Hematopoietic multipotent progenitor cell (in vitro differentiated cells): ENCODE measurements around the gene MCEE. TPM values are rescaled to one million over a fixed set of nuclear protein-coding genes. Genes with fewer than 3 reads are reported as not detected.
"Not testable (repeated sequence)": the region's sequence is repeated elsewhere in the genome, so short reads cannot be mapped to it uniquely, and the experiment has no call there.

Experiments
- DNase-seq, 3 donors: peaks; one replicate each; pipeline ENCODE4 v3.0.0-alpha.2; 2011 to 2015; ENCODE audit warnings: low read depth in 2 of 3, low spot score in 2 of 3
- total RNA-seq: library from RNA; depleted of rRNA; stranded (reverse); fragments of >200 nt; gene quantifications from one replicate; pipeline ENCODE4 v1.2.3, GENCODE V29; 2012

Gene MCEE
- total RNA-seq: 8.6 TPM

DNA sequence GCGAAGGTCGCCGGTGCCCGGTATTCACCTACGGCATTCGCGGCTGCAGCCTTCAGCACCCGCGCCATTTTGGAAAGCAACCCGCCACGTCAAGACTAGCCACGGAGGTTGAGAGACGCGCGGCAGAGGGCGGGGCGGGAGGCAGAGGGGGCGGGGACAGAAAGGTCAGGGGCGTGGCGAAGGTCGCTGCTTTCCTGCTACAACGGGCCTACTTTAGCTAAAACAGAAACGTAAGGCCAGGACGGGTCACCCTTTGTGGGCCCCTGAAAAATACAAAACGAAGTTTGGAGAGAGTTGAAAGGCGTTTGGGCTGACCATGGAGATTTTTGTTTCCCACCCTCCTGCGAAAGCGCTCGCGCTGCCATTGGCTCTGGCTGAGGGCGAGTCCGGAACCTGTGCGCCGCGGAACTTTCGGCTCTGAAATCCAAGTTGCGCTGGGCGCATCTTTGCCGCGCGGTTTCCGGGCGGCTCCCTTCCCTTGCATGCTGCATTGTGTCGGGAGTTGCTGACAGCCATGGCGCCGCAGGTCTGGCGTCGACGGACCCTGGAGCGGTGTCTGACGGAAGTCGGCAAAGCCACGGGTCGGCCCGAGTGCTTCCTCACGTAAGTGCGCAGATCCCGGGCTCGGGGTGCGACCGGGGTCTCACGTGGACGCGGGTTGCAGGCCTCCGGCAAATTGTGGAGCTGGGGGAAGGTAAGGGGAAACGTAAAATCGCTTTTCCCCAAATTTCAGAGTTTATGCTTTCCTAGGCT is at the start of gene MCEE, which contains the start of gene MPHOSPH10:
MCEE (minus strand) TSS at position 78 of the 753 bp plus-strand sequence; CDS start at position 68, 10 bp downstream.
MPHOSPH10 (plus strand) TSS at position 483 of the 753 bp plus-strand sequence; CDS start at position 515, 32 bp downstream.
- DNase-seq: peak; percentile 81 to 91 (median 86)

DNA sequence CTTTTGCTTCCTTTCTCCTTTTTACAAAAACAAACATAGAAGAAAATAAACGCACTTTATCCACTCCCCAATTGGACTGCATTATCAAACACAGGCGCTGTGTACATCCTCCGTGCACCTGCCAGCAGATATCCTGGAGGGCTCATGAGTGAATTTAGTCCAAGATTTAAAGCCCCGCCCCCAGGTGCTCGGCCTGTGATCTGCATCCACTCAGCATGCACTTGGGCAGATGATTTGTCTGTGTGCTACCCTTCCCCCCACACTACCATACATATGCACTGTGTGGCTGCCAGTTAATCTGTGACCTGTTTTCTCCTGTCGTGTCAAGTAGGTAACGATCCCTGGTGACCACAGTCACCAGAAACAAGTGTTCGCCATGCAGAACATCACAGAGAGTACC is 48.8 kb upstream of the MCEE start:
- DNase-seq: not testable (repeated sequence)

DNA sequence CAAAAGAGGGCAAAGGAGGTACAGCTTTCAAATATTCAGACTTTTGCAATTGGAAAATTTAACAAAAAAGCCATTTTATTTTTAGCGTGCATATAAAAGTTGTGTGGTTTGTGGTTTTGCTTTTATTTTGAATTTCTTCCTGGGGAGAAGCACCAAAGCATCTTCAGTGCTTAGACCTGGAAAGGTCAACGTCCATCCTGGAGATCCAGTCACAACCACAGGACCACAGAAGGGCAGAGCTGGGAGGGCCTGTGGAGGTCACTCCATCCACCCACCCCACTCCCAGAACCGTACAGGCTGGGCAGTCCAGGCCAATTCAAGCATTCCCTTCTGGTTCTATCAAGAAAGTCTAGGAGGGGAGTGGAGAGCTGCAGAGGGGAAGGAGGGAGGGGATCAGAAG is 44.2 kb upstream of the MCEE start:
- DNase-seq: no peak

DNA sequence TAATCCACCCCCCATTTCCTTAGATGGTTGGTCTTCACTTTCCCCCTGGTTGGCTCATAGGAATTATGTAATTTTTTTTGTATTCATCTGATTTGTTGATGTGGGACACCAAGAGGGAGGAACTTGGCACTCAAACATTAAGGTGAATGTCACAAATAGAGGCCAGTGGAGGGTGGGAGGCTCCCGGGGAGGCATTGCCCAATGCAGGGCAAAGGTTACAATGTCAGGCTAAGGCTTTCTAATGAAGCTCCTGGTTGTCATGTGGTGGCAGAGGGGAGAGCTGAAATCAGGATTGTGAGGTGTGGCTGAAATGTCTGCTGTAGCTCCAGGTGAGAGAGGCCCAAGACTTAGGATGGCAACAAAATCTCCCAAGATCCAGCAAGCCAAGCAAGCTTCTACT is 43.1 kb upstream of the MCEE start:
- no peak for DNase-seq

DNA sequence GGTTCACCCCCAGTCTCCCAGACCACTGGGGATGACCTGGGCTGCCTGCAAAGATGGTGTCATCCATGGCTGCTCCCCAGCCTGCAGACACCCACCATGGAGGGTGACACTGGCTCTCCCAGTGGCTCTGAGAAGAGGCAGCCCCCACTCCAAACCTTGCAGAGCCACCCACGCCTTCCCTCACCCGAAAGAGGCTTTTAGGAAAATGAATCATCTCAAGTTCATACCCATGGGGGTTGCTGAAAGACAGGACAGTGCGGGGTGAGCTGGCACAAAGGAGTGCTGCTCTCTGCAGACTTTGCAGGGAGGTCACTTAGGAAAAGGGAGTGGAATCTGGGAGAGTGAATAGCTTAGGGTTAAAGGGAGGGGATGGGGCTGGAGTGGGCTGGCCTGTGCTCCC is 36.8 kb upstream of the MCEE start:
- no peak for DNase-seq

DNA sequence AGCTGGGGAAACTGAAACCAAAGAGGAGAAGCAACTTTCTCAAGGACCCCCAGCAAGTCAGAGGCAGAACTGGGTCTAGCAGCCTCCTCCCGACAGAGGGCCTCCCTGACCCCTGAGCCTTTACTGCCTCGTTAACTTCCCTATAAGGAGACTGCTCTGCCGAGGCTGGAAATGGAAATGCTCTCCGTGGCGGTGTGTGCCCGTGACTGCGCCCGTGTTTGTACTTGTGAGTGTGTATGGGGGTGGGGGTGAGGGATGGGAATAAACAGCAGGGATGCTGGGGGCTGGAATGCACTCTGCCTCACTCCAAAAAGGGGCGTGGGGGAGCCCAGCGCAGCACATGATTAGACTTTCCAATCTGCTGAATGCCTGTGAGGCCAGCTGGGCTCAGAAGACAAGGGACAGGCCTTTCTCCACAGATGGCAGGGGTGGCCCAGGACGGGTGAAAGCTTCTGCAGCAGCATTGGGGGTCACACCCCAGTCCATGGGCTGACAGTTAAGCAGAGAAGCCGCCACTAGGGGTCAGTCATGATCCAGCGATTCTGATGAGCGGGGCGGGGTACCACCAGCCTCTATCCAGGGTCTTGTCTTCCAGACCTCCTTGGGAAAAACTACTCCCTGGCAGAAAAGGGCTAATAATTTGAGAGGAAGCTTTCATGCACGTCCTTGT is 27.2 kb upstream of the MCEE start:
- peak; percentile 23 to 75 (median 60) for DNase-seq

DNA sequence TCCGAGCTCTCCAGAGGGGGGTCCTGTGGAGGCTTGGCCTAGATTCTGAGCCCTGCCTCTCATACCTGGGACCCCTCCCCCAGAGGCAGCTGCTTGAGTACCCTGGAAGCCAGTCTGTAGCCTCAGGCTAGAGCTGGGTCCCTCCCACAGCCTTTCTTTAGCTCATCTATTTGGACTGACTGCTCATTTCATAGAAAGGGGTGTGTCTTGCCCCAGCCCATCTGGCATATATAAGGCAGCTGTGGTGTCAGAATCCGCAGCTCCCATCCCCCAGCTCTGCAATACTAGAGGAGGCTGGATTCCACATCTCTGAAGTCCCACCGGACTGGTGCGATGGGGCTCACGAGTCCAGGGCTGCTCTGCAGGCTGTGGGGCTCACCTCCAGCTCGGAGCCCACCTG is 26.5 kb upstream of the MCEE start:
- no peak for DNase-seq

DNA sequence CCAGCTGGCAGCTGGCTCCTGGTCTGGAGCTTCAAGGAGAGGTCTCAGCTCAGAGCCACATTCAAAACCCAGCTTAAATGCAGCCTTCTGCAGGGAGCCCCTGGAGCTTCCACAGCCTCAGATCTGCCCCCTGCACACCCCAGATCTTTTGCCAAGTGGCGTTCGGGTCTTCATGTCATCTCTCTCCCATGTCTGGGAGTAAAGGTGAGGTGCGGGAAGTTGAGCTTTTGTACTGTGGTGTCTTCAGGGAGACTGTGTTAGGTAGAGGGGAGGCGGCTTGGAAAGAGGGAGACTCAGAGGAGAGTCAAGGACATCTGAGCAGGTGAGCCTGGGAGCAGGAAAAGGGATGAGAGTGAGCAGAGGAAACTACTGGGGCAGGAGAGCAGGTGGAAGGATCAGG is 25.8 kb upstream of the MCEE start:
- DNase-seq: no peak

DNA sequence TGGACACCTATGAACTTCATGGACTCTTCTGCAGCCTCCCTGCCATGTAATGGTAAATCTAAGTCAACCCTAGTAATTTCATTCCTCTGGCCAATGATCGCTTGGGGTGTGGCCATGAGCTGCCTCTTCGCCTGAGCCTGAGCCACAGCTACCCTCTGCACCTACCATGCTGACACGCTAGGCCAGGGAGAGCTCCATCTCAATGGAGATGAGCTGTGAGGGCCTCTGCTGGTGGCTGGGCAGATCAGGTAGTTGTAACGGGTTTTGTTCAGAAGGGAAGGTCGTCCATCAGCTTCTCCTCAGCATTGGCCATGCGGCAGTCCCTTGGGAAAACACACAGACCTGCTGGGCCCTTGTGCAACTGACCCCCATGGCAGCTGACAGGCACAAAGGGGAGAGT is 24.8 kb upstream of the MCEE start:
- DNase-seq: peak in 2 of 3 donors; percentile 21 to 31

DNA sequence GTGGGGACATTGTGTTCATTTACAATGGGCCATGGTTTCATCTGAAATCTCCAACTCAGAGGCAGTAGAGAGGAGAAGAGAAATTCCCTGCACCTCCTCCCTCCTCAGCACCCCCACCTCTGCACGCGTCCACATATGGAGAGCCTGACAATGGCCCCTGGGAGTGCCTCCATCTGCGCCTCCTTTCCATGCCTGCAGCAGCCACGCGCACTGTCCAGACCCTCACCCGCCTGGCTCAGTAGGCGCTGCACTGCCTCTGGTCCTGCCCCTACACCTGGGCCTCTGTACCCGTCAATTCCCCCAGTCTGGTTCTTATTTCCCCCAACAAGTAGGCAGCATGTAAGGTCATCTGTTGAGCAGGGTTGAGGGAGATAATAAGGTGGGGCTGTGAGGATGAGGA is 24.2 kb upstream of the MCEE start:
- DNase-seq: no peak

DNA sequence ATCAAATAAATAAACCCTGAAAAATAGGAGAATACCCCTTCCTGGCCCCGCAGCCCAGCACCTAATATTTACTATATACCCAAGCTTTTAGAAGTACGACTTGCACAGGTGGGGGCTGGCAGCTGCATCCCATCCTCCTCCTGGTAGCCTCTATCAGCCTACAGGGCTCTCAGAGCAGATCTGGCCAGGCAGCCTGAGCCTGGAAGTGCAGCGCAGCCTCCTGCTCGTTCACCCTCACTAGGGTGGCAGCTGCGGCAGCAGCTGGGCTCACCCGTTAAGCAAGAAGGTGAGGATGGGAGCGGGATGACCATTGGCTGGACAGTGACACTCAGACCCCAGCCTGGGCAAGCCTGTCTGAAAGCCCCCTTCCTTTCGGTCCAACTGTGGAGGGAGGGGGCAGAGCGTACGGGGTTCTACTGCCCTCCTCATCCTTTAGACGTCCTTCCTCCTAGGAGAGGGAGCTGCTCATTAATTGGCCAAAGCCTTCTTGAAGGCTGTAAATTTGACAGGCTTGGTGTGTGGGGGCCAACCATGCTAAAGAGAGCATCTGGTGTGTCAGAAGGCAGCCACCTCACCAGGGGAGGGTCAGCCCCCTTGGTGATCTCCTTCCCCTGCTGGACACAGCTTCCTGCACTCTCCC is 23.7 kb upstream of the MCEE start:
- DNase-seq: no peak

DNA sequence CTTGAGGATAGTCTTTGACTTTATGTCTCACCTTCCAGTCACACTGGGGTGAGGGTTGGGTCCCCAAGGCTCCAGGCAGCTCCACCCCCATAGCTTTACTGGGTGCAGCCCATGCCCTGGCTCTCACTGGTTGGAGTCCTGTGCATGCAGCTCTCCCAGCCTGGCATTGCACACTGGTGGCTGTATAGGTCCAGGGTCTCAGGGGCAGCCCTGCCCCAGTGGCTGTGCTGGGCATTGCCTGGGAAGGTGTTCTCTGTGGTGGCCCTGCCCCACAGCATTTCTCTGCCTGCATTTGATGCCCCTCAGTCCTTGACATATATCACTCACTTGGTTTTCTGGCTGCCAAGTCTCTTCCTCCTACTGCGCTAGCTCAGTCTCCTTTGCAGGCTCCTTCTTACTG is 21.6 kb upstream of the MCEE start:
- no peak for DNase-seq

DNA sequence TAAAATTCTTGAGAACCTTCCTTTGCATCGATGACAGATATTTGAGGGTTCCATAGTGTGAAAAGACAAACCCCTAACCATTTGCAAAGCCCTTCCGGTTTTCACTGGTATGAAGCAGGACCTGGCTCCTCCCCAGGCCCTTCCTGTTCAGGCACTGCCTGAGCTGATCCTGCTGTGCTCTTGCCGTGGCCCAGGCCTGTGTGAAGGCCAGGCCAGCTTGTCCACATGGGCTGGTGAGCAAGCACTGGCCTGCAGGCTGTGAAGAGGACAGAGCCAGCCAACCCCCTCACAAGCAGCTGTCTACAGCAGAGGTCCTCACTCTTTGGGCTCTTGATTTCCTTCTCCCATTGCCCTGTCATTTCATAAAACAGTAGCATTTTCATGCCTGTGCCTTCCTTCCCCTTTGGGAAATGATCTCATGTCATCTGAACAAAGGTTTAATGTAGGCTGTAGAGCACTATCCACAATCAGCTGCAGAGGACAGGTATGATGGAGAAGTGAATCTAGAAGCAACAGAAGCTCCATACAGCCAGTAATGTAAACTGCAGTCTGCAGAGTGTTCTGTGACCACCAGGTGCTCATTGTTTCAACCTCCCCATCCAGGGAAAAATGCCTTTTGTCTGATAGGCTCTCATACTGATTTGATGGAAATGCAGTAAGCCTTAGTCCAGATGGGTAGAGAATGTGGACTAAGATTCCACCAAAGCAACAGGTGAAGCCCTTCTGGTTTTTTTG is 20.2 kb upstream of the MCEE start:
- DNase-seq: no peak

DNA sequence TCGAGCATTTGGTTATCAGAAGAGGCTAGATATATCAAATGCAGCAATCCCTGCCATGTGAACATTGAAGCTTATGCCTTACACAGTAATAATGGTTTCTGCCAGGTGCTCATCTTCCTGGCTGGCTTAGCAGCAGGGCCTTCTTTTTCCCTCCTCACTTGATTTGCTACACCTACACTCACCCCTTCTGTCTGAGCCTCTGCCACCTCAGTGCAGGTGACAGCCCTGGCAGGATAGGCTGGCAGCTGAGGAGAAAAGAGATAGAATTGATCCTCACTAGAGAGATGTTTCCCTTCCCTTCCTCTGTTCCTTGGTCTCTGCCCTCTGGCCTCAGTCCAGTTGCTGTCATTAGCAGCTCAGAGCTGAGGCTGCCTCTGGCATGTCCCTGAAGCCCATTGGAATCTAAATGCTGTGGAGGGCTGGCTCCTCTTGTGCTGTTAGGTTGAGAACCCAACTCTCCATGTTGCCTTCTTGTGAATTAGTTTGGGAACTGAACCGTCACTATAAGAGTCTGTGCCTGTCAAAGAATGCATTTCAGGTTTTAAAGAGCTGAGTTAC is 18.6 kb upstream of the MCEE start:
- DNase-seq: no peak

DNA sequence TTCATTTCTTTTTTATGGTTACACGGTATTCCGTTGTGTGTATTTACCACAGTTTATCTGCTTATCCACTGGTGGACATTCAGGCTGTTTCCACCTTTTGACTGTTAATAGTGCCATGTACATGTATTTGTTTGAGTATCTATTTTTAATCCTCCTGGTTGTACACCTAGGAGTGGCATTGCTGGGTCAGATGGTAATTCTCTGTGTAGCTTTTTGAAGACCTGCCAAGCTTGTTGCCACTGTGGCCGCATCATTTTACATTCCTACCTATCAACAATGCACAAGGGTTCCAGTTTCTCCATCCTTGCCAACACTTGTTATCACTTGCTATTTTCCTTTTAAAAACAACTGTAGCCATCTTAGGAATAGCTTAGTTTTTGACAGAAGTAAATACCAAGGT is 13.8 kb upstream of the MCEE start:
- no peak for DNase-seq

DNA sequence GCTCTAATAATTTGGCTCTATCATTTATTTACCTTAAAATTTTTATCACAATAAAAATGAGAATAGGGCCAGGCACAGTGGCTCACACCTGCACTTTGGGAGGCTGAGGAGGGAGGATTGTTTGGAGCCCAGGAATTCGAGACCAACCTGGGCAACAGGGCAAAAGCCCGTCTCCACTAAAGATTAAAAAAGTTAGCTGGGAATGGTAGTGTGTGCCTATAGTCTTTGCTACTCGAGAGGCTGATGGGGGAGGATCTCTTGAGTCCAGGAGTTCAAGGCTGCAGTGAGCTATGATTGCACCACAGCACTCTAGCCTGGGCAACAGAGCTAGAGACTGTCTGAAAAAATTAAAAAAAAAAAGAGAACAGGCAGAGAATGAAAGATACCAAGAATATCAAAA is 6.1 kb upstream of the MCEE start:
- DNase-seq: no peak

DNA sequence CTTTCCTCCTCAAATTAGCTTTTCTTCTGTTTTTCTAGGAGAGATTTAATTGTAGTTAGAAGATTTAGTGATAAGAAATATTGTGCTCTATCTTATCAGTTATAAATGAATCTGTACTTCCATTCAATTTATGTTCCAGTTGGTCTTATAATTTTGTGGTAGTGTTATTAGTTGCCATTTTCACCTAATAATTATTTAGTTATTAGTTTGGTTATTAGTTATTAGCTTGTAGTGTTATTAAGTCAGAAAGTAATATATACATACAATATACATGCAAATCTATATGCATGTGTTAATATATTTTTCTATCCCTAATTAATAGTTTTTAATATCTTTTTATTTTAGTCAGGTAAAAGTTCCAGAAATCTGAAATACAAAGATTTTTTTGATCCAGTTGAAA is 3.6 kb upstream of the MCEE start:
- no peak for DNase-seq

DNA sequence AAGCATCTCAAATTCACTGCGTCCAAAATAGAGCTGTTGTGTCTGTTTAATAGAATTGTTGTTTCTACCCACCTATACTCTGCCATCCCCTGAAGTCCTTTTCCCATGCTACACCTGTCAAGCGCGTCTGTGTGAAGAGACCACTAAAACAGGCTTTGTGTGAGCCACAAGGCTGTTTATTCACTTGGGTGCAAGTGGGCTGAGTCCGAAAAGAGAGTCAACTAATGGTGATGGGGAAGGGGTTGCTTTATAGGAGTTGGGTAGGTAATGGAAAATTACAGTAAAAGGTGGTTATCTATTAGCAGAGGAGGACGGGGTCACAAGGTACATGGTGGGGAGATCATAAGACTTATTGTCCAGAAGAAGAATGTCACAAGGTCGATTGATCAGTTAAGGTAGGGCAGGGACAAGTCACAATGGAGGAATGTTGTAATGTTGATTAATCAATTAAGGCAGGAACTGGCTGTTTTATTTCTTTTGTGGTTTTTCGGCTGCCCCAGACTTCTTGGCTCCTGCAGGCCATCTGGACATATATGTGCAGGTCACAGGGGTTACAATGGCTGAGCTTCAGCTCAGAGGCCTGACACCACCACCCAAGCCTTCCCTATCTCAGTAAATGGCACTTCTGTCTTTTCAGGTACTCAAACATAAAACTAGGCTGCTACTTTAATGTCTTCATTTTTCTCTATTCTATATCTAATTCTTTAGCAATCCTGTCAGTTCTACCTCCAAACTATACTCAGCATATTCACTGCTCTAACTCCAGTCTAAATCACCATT is 1.5 kb upstream of the MCEE start:
- not testable (repeated sequence) for DNase-seq

DNA sequence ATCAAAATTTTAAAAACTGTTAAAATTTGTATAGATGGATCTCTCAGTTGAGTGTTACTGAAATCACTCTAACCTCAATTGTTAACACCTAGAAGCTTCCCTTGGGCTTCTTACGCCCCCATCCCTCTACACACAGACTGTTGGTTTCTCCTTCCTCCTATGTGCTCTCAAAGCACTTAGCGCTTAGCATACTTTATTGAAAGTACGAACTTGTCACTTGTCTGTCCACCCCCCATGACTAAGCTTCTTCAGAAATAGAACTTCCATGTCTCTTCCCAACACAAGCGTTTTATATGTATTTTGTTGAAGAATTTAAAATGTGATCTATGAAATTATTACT is 846 bp upstream of the MCEE start:
- DNase-seq: peak in 1 of 3 donors; percentile 37

DNA sequence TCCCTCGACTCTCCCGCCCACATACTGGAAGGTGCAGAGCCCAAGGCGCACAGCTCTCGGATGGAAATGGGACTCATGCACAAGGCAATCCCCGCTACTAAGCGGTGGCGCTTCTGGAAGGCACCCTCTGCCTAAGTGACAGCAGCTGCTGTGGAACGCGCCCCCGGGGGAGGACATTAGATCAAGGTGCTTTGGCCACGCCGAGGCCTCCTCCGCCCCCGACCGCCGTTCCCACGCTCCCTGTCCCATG is 202 bp downstream of the MCEE start:
- no peak for DNase-seq
